PC-3 (cell line): ENCODE measurements around the gene GABARAPL2. TPM values are rescaled to one million over a fixed set of nuclear protein-coding genes. Genes with fewer than 3 reads are reported as not detected.

ENCODE experiments used
- ATAC-seq: fragments of 200-7000 bp; cut with Tn5 transposase; 2 replicates; pipeline ENCODE4 v1.9.1; 2020; ENCODE audit warnings: mild to moderate bottlenecking, moderate library complexity
- BruUV-seq: library from RNA; stranded (reverse); fragments of 400-500 nt; replicated peaks from 2 replicates; lab custom pipeline; 2021; lab: Mats Ljungman, UMichigan
- CTCF ChIA-PET: fragments of 300-600 bp; sonication (Branson Sonifier 250); formaldehyde crosslinking; loops from one replicate; lab custom pipeline; 2022; ENCODE audit warnings: antibody characterized with exemption; lab: Charles Lee
- POLR2A ChIA-PET: fragments of 300-600 bp; sonication (Branson Sonifier 250); formaldehyde crosslinking; loops from one replicate; lab custom pipeline; 2022; ENCODE audit warnings: antibody characterized with exemption; ENCODE audit not compliant: unreplicated experiment; lab: Charles Lee
- DNase-seq: peaks from one replicate; pipeline ENCODE4 v3.0.0-alpha.2; 2015
- H2AFZ ChIP-seq: fragments of 300-600 bp; sonication (generic); 2 replicates; pipeline ENCODE4 v1.6.0; 2016; ENCODE audit warnings: antibody characterized with exemption, low read length
- H3F3A ChIP-seq: fragments of 300-600 bp; sonication (generic); one replicate; pipeline ENCODE4 v1.6.0; 2017; ENCODE audit warnings: antibody characterized with exemption, low read length, control low read depth, mild to moderate bottlenecking; ENCODE audit not compliant: unreplicated experiment
- H3K27ac ChIP-seq: fragments of 300-600 bp; sonication (generic); 2 replicates; pipeline ENCODE4 v1.5.1; 2016; ENCODE audit warnings: mild to moderate bottlenecking, low read length
- H3K27me3 ChIP-seq: fragments of 300-600 bp; sonication (generic); 2 replicates; pipeline ENCODE4 v1.6.1; 2016; ENCODE audit warnings: low read length, mixed read lengths
- H3K36me3 ChIP-seq: fragments of 300-600 bp; sonication (generic); 2 replicates; pipeline ENCODE4 v1.6.1; 2016; ENCODE audit warnings: low read depth, mixed run types, low read length, mixed read lengths
- H3K4me1 ChIP-seq: fragments of 300-600 bp; sonication (generic); 2 replicates; pipeline ENCODE4 v1.5.1; 2016; ENCODE audit warnings: low read length; ENCODE audit not compliant: insufficient read depth
- H3K4me2 ChIP-seq: fragments of 300-600 bp; sonication (generic); 2 replicates; pipeline ENCODE4 v1.6.0; 2016; ENCODE audit warnings: low read length
- H3K4me3 ChIP-seq: fragments of 300-600 bp; sonication (generic); 2 replicates; pipeline ENCODE4 v1.5.1; 2016; ENCODE audit warnings: mild to moderate bottlenecking, low read length, mixed read lengths
- H3K79me2 ChIP-seq: fragments of 300-600 bp; sonication (generic); 2 replicates; pipeline ENCODE4 v1.6.1; 2017; ENCODE audit warnings: low read length, mixed read lengths
- H3K9ac ChIP-seq: fragments of 300-600 bp; sonication (generic); 2 replicates; pipeline ENCODE4 v1.6.0; 2016; ENCODE audit warnings: mild to moderate bottlenecking, low read length
- H3K9me2 ChIP-seq: fragments of 300-600 bp; sonication (generic); replicated peaks from 2 replicates; pipeline ENCODE4 v1.6.1; 2016; ENCODE audit warnings: mixed run types, low read length, mixed read lengths
- H3K9me3 ChIP-seq: fragments of 300-600 bp; sonication (generic); 2 replicates; pipeline ENCODE4 v1.6.1; 2016; ENCODE audit warnings: low read length, mixed read lengths
- H4K20me1 ChIP-seq: fragments of 300-600 bp; sonication (generic); 2 replicates; pipeline ENCODE4 v1.6.1; 2016; ENCODE audit warnings: low read length, mixed read lengths
- EZH2 ChIP-seq: fragments of 300-600 bp; sonication (generic); IDR thresholded peaks from one replicate; pipeline ENCODE4 v1.6.1; 2017; ENCODE audit warnings: antibody characterized with exemption, mild to moderate bottlenecking, low read length; ENCODE audit not compliant: unreplicated experiment
- EZH2phosphoT487 ChIP-seq: fragments of 300-600 bp; sonication (generic); IDR thresholded peaks from 2 replicates; pipeline ENCODE4 v1.6.1; 2018; ENCODE audit warnings: mild to moderate bottlenecking, antibody characterized with exemption, low read length, borderline replicate concordance
- intact Hi-C: fragments of 100-400 bp; cut with micrococcal nuclease; formaldehyde crosslinking; loops from 2 replicates; pipeline ENCODE4 v1.9.0; 2023
- total RNA-seq: library from RNA; depleted of rRNA; stranded (reverse); fragments of >200 nt; gene quantifications from 2 replicates; pipeline ENCODE4 v1.2.3, GENCODE V29; 2014
- TF ChIP-seq, protein P1 (sequence below): fragments of 300-600 bp; sonication (generic); conservative IDR thresholded peaks from 2 replicates; pipeline ENCODE4 v1.5.1; 2017; ENCODE audit warnings: antibody characterized with exemption, low read depth, mild to moderate bottlenecking, low read length

Gene GABARAPL2
- total RNA-seq, 1 experiment from 2014 or later: 24.7 TPM

GRCh38 chr16:75620326-75621169, 54.4 kb downstream of the GABARAPL2 start:
- H3K27ac ChIP-seq: no peak overlapping the region
- H3F3A ChIP-seq: no peaks in the 10 kb centered on the region
- H2AFZ ChIP-seq: no peak overlapping the region
- 0 out of 2 replicates have a peak, but pooled peaks cover 2% of the 10 kb centered on the region for H3K36me3 ChIP-seq
- H4K20me1 ChIP-seq: no peaks in the 10 kb centered on the region
- H3K9ac ChIP-seq: no peak overlapping the region
- no peak overlapping the region for H3K4me3 ChIP-seq
- peak overlapping the region; percentile 99 for H3K4me2 ChIP-seq
- DNase-seq: no peak
- H3K79me2 ChIP-seq: peaks cover 14% of the 10 kb centered on the region
- ATAC-seq: no peak
- POLR2A ChIA-PET: no interaction called here
- intact Hi-C loops: loop anchor here (5.0 kb wide), 2 partner anchors 63 to 158 kb away; partner anchors contain the start of genes TMEM170A and TMEM231
- no peaks in the 10 kb centered on the region for H3K9me3 ChIP-seq
- BruUV-seq: no TSS peak
- peaks cover 28% of the 10 kb centered on the region for H3K4me1 ChIP-seq
- TF ChIP-seq, protein P1, sequence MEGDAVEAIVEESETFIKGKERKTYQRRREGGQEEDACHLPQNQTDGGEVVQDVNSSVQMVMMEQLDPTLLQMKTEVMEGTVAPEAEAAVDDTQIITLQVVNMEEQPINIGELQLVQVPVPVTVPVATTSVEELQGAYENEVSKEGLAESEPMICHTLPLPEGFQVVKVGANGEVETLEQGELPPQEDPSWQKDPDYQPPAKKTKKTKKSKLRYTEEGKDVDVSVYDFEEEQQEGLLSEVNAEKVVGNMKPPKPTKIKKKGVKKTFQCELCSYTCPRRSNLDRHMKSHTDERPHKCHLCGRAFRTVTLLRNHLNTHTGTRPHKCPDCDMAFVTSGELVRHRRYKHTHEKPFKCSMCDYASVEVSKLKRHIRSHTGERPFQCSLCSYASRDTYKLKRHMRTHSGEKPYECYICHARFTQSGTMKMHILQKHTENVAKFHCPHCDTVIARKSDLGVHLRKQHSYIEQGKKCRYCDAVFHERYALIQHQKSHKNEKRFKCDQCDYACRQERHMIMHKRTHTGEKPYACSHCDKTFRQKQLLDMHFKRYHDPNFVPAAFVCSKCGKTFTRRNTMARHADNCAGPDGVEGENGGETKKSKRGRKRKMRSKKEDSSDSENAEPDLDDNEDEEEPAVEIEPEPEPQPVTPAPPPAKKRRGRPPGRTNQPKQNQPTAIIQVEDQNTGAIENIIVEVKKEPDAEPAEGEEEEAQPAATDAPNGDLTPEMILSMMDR: no peak
- TF ChIP-seq EZH2phosphoT487 (no peak), EZH2 (no peak)
- H3K27me3 ChIP-seq: no peaks in the 10 kb centered on the region
- no peaks in the 10 kb centered on the region for H3K9me2 ChIP-seq
- CTCF ChIA-PET: interaction anchor here (1.0 kb wide), 4 partner anchors 27 to 103 kb away, joined by 3 to 6 read pairs (median 4); partner anchors contain the start of genes KARS1 and TERF2IP

GRCh38 chr16:75621170-75621477, 54.9 kb downstream of the GABARAPL2 start:
- H4K20me1 ChIP-seq: no peaks in the 10 kb centered on the region
- H3K4me2 ChIP-seq: peak overlapping the region; percentile 99
- TF ChIP-seq, protein P1: peak; percentile 63
- TF ChIP-seq EZH2phosphoT487 (no peak), EZH2 (no peak)
- POLR2A ChIA-PET: no interaction called here
- H3F3A ChIP-seq: no peaks in the 10 kb centered on the region
- DNase-seq: peak; percentile 39
- no peak overlapping the region for H2AFZ ChIP-seq
- intact Hi-C loops: loop anchor here (5.0 kb wide), 2 partner anchors 64 to 159 kb away; partner anchors contain the start of genes TMEM170A and TMEM231
- H3K27ac ChIP-seq: no peak overlapping the region
- H3K4me3 ChIP-seq: peak overlapping the region; percentile 96; the same call in 1 of the 2 replicates
- no peak overlapping the region for H3K9ac ChIP-seq
- H3K9me3 ChIP-seq: no peaks in the 10 kb centered on the region
- no peaks in the 10 kb centered on the region; the same call in 1 of the 2 replicates for H3K36me3 ChIP-seq
- H3K4me1 ChIP-seq: peaks cover 22% of the 10 kb centered on the region
- no peaks in the 10 kb centered on the region for H3K9me2 ChIP-seq
- CTCF ChIA-PET: interaction anchor here (0.5 to 1.0 kb wide), 6 partner anchors 26 to 756 kb away, joined by 3 to 8 read pairs (median 6); partner anchors contain the start of genes KARS1 and TERF2IP
- ATAC-seq: no peak
- BruUV-seq: no TSS peak
- H3K27me3 ChIP-seq: no peaks in the 10 kb centered on the region
- peaks cover 14% of the 10 kb centered on the region for H3K79me2 ChIP-seq
